Neural cell (in vitro differentiated cells): ENCODE results near the gene RASA4B. TPM values are rescaled to one million over a fixed set of nuclear protein-coding genes. Genes with fewer than 3 reads are reported as not detected.
"Not testable (repeated sequence)": the region's sequence is repeated elsewhere in the genome, so short reads cannot be mapped to it uniquely, and the experiment has no call there.

Experiments
- H2AFZ ChIP-seq: fragments of 200-600, 300-800 bp; sonication (generic), shearing (Covaris generic); 2 replicates; pipeline ENCODE4 v1.6.0; 2014; ENCODE audit warnings: low read depth, mild to moderate bottlenecking, antibody characterized with exemption, low read length, moderate library complexity
- H3F3A ChIP-seq: fragments of 200-600 bp; shearing (Covaris generic); 2 replicates; pipeline ENCODE4 v1.6.1; 2016; ENCODE audit warnings: mild to moderate bottlenecking, moderate library complexity, mixed read lengths, antibody characterized with exemption, low read length; ENCODE audit not compliant: insufficient read depth, poor library complexity, severe bottlenecking
- H3K27ac ChIP-seq: fragments of 200-600, 300-800 bp; sonication (generic), shearing (Covaris generic); 2 replicates; pipeline ENCODE4 v1.5.1; 2014; ENCODE audit warnings: mild to moderate bottlenecking, low read length, moderate library complexity
- H3K27me3 ChIP-seq: fragments of 300-800, 200-600 bp; sonication (generic), shearing (Covaris generic); 2 replicates; pipeline ENCODE4 v1.6.0; 2014; ENCODE audit warnings: mild to moderate bottlenecking, low read depth, low read length, moderate library complexity; ENCODE audit not compliant: insufficient read depth
- H3K36me3 ChIP-seq: fragments of 300-800, 200-600 bp; sonication (generic), shearing (Covaris generic); 2 replicates; pipeline ENCODE4 v1.5.1; 2014; ENCODE audit warnings: mild to moderate bottlenecking, antibody characterized with exemption, low read length, moderate library complexity; ENCODE audit not compliant: insufficient read depth
- H3K4me2 ChIP-seq: fragments of 300-800, 200-600 bp; sonication (generic), shearing (Covaris generic); 2 replicates; pipeline ENCODE4 v1.6.0; 2014; ENCODE audit warnings: mild to moderate bottlenecking, low read length
- H3K4me3 ChIP-seq: fragments of 300-800, 200-600 bp; sonication (generic), shearing (Covaris generic); 2 replicates; pipeline ENCODE4 v1.5.1; 2014; ENCODE audit warnings: mild to moderate bottlenecking, low read length, moderate library complexity
- H3K79me2 ChIP-seq: fragments of 200-600 bp; shearing (Covaris generic); replicated peaks from 2 replicates; pipeline ENCODE4 v1.6.0; 2014; ENCODE audit warnings: mild to moderate bottlenecking, low read length, moderate library complexity; ENCODE audit not compliant: insufficient read depth
- H3K9ac ChIP-seq: fragments of 300-800, 200-600 bp; sonication (generic), shearing (Covaris generic); 2 replicates; pipeline ENCODE4 v1.6.1; 2016; ENCODE audit warnings: mild to moderate bottlenecking, low read length, mixed read lengths
- H3K9me2 ChIP-seq: fragments of 200-600 bp; shearing (Covaris generic); 2 replicates; pipeline ENCODE4 v1.6.1; 2016; ENCODE audit warnings: mild to moderate bottlenecking, low read length, mixed read lengths; ENCODE audit not compliant: insufficient read depth
- H3K9me3 ChIP-seq: fragments of 200-600, 300-800 bp; sonication (generic), shearing (Covaris generic); 2 replicates; pipeline ENCODE4 v1.6.1; 2016; ENCODE audit warnings: mild to moderate bottlenecking, mixed run types, low read length, moderate library complexity, mixed read lengths
- H4K20me1 ChIP-seq: fragments of 200-600 bp; shearing (Covaris generic); 2 replicates; pipeline ENCODE4 v1.6.1; 2016; ENCODE audit warnings: mild to moderate bottlenecking, mixed run types; ENCODE audit not compliant: insufficient read depth
- polyA minus RNA-seq: library from RNA; depleted of rRNA, polyadenylated mRNA; stranded (reverse); fragments of >200 nt; gene quantifications from 2 replicates; pipeline ENCODE4 v1.2.3, GENCODE V29; 2014
- polyA plus RNA-seq: library from polyadenylated mRNA; depleted of rRNA; stranded (reverse); fragments of >200 nt; gene quantifications from 2 replicates; pipeline ENCODE4 v1.2.3, GENCODE V29; 2014

The RASA4B gene
- polyA plus RNA-seq = 31.9 and 43.0 TPM in 2 replicates
- polyA minus RNA-seq = 22.7 and 29.7 TPM in 2 replicates

DNA sequence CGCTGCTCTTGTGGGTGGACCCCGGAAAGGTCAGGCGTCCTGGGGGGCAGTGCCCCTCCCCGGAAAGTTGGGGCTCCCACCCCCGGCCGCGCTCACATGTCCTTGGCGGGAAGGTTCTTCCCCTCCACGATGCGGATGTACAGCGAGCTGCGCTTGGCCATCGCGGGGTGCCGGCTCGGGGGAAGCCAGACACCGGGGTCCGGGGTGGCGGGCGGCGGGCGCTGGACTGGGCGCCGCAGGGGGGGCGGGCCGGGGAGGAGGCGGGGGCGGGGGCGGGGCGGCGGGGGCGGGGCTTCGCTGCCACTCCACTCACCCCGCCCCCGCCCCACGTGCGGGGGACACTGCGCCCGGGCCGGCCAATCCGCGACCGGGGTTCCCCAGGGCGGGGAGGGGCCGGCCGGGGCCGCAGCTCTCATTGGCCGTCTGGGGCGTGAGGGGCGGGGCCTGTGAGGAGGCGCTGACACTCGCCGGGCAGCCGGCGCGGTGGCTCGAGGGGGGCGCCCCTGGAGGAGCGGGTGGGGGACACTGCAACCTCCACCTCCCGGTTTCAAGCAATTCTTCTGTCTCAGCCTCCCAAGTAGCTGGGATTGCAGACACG, at the start of gene RASA4B:
Gene RASA4B (minus strand): TSS at position 228 of the 598 bp plus-strand sequence. CDS start 67 bp downstream, at position 161.
- not testable (repeated sequence) for H3K9me3 ChIP-seq, H3F3A ChIP-seq, H2AFZ ChIP-seq, H4K20me1 ChIP-seq, H3K27ac ChIP-seq, H3K9me2 ChIP-seq, H3K79me2 ChIP-seq, H3K4me2 ChIP-seq, H3K27me3 ChIP-seq, H3K9ac ChIP-seq, H3K36me3 ChIP-seq
- H3K4me3 ChIP-seq = peak within 1 kb of the TSS; percentile 34

DNA sequence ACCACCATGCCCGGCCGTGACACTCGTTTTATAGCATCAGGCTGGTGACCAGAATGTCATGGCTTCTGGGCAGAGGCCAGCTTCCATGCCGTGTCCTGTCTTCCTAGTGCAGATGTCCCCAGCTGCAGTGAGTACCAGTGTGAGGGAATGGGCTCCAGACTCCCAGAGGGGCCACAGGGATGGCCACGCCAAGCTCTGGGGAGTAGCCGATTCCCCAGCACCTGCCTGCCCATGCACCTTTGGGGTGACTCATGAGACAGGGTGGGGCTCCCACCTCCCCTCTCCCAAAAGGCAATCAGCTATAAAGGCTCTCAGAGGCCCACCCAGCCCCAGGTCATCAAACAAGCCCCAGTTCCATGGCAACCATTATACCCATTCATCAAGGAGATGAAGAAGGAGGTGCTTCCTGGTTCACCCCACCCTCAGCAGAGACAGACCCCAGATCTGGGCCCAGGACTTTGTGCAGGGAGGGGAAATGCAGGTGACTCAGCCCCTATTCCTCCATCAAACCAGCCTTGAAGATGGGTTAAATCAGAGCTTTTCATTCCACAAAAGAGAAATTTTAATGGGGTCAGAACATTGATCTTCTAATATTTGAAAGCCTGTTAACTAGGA, 33.3 kb upstream of the RASA4B start, which contains the start of gene SPDYE2:
Gene SPDYE2 (plus strand): TSS at position 419 of the 615 bp plus-strand sequence. CDS start 2,030 bp downstream, outside the sequence.
- H3K9ac ChIP-seq, H3K4me2 ChIP-seq, H2AFZ ChIP-seq, H4K20me1 ChIP-seq, H3K9me3 ChIP-seq, H3K9me2 ChIP-seq, H3K79me2 ChIP-seq, H3K4me3 ChIP-seq, H3K36me3 ChIP-seq, H3K27me3 ChIP-seq, H3F3A ChIP-seq, H3K27ac ChIP-seq: not testable (repeated sequence)

DNA sequence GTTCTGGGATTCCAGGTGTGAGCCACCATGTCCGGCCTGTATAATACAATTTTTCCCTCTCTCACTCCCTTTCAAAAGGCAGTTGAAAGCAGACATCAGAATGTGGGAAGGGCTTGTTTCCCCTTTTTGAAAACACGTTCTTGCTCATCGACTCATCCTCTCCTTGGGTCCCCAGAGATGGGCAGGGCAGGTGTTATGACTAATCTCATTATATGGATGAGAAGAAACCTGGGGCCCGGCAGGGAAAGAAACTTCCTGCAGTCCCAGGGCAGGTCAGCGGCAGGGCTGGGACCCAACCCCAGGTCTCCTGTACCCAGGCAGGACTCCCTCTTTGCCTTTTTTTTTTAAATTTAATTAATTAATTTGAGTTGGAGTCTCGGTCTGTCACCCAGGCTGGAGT, 28.8 kb upstream of the RASA4B start:
- H3K79me2 ChIP-seq, H2AFZ ChIP-seq, H4K20me1 ChIP-seq, H3K9ac ChIP-seq, H3K4me2 ChIP-seq, H3K9me2 ChIP-seq, H3K27me3 ChIP-seq, H3K36me3 ChIP-seq, H3K9me3 ChIP-seq, H3F3A ChIP-seq, H3K27ac ChIP-seq, H3K4me3 ChIP-seq: not testable (repeated sequence)

DNA sequence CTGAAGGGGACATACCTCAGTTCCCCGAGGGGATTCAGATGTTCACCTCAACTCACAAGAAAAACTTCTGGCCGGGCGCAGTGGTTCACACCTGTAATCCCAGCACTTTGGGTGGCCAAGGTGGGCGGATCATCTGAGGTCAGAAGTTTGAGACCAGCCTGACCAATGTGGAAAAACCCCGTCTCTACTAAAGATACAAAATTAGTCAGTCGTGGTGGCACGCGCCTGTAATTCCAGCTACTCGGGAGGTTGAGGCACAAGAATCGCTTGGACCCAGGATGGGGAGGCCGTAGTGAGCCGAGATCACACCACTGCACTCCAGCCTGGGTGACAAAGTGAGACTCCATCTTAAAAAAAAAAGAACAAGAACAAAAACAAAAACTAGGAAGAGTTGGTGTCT, 27.7 kb upstream of the RASA4B start:
- not testable (repeated sequence) for H3K36me3 ChIP-seq, H3K9me3 ChIP-seq, H3K4me3 ChIP-seq, H3K4me2 ChIP-seq, H4K20me1 ChIP-seq, H2AFZ ChIP-seq, H3K79me2 ChIP-seq, H3F3A ChIP-seq, H3K9ac ChIP-seq, H3K27me3 ChIP-seq, H3K9me2 ChIP-seq, H3K27ac ChIP-seq

DNA sequence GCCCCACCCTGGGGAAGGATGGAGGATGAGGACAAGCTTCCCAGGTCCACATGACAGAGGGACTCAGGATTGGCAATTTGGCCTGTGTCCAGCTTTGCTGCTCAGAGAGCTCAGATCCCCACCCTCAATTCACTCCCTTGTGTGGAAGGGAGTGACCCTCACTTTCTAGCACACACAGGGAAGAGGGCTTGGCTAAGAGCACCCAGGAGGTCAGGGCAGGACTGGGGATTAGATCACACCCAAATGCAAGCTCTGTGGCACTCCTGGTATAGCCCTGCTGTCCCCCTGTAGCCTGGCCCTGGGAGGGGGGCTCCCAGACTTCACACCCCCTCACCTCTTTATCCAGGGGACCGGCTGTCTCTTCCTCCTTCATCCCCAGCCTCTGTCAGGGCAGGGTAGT, 26.8 kb upstream of the RASA4B start:
- H3K9me3 ChIP-seq, H4K20me1 ChIP-seq, H3K36me3 ChIP-seq, H3K27ac ChIP-seq, H3K4me2 ChIP-seq, H3K9me2 ChIP-seq, H2AFZ ChIP-seq, H3K4me3 ChIP-seq, H3K9ac ChIP-seq, H3K27me3 ChIP-seq, H3K79me2 ChIP-seq, H3F3A ChIP-seq: not testable (repeated sequence)

DNA sequence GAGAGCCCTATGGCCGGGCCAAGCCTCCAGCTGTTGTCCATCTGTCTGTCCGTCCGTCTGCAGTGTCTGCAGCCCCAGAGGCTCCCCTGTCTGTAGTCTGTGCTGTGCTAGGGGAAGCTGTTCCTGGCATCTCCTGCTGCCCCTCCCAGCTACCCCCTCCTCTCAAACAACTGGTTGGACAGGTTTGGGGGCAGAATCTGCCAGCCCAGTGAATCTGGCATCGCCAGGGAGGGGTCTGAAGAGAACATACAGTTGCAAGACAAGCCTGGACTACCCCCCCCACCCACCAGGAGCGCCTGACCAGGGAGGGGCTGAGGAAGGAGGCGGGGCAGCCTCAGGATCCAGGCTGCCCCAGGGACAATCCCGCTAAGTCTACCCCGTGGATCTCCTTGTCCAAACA, 26.0 kb upstream of the RASA4B start, which contains the start of gene UPK3BL2:
Gene UPK3BL2 (minus strand): TSS at position 101 of the 400 bp plus-strand sequence. CDS start 60 bp downstream, at position 41.
- H3K4me2 ChIP-seq, H3K4me3 ChIP-seq, H3K27me3 ChIP-seq, H2AFZ ChIP-seq, H3F3A ChIP-seq, H3K9me3 ChIP-seq, H3K9me2 ChIP-seq, H3K36me3 ChIP-seq, H3K27ac ChIP-seq, H3K9ac ChIP-seq, H3K79me2 ChIP-seq, H4K20me1 ChIP-seq: not testable (repeated sequence)

DNA sequence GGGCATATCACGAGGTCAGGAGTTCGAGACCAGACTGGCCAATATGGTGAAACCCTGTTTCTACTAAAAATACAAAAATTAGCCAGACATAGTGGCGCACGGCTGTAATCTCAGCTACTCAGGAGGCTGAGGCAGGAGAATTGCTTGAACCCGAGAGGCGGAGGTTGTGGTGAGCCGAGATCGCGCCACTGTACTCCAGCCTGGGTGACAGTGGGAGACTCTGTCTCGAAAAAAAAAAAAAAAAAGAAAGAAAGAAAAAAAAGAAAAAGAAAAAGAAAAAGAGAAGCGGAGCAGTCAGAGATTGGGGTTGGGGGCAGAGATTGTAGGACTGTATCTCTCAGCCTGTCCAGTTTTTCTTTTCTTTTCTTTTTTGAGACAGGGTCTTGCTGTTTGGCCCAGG, 25.2 kb upstream of the RASA4B start:
- H3K9ac ChIP-seq, H3K36me3 ChIP-seq, H3K9me2 ChIP-seq, H3K27ac ChIP-seq, H3K79me2 ChIP-seq, H3K27me3 ChIP-seq, H2AFZ ChIP-seq, H4K20me1 ChIP-seq, H3K4me3 ChIP-seq, H3K9me3 ChIP-seq, H3F3A ChIP-seq, H3K4me2 ChIP-seq: not testable (repeated sequence)

DNA sequence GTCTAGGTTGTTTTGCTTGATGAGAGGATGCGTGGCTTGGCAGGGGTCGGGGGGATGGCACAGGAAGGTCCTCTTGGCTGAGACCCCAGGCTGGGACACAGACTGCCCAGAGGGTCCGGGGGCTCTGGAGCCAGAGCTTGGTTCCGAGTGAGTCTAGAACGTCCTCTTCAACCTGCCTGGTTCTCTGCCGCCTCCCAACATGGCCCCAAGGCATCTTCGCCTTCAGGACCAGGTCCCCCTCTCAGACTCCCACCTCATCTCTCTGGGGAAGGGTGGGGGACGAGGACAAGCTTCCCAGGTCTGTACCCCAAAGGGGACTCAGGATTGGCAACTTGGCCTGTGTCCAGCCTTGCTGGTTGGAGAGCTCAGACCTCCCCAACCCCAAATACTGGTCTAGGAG, 24.5 kb upstream of the RASA4B start:
- not testable (repeated sequence) for H3K4me3 ChIP-seq, H3K27me3 ChIP-seq, H3K9me2 ChIP-seq, H4K20me1 ChIP-seq, H2AFZ ChIP-seq, H3K36me3 ChIP-seq, H3K27ac ChIP-seq, H3K9ac ChIP-seq, H3K79me2 ChIP-seq, H3K9me3 ChIP-seq, H3K4me2 ChIP-seq, H3F3A ChIP-seq
